ENCODE data around the gene SYNPO2. TPM values are rescaled to one million over a fixed set of nuclear protein-coding genes. Genes with fewer than 3 reads are reported as not detected.
"Not testable (repeated sequence)": the region's sequence is repeated elsewhere in the genome, so short reads cannot be mapped to it uniquely, and the experiment has no call there.

SYNPO2 gene
- total RNA-seq, 5 donors from 2014 or later (not counting 1 experiment from before 2014, with no cell fraction given): 0.21 to 1.6 (median 1.2) TPM

- H3K36me3 Mint-ChIP-seq: no peaks in the 10 kb centered on the region
- H3K4me1 ChIP-seq (ENCODE audit: control insufficient read depth in 1 of 2, extremely low read depth in 1 of 2, insufficient read depth in 2 of 2, low read length in 2 of 2): no peaks in the 10 kb centered on the region
- no peak overlapping the region for H3K27ac ChIP-seq (ENCODE audit: low read length)
- H3K27me3 ChIP-seq (replicated peaks in 1 of 2; ENCODE audit: control insufficient read depth in 2 of 2, extremely low read depth in 1 of 2, insufficient read depth in 2 of 2, low read length in 1 of 2): no peaks in the 10 kb centered on the region
- no peaks in the 10 kb centered on the region for H3K9me3 ChIP-seq
- H3K4me3 ChIP-seq (ENCODE audit: control insufficient read depth in 1 of 2, extremely low read depth in 1 of 2, low read length in 1 of 2): no peak overlapping the region
- peaks cover 0 to 3% (median 0%) of the 10 kb centered on the region in 3 donors for H3K9me3 Mint-ChIP-seq
- DNase-seq (no peak), ATAC-seq (replicated peaks in 1 of 4) (no peak)
- ChIA-PET POLR2A (interaction anchor here in 1 of 2 donors (0.6 kb wide), 1 partner anchor 172 kb away, joined by 5 read pairs; no protein-coding TSS in a partner anchor), CTCF (no interaction called here)
- no CpG with 5 or more reads among the region's 1 CpG for whole genome bisulfite sequencing (ENCODE audit: insufficient coverage)
- peaks cover 12 to 27% of the 10 kb centered on the region in 2 donors for H3K27me3 Mint-ChIP-seq
- H3K27ac Mint-ChIP-seq: no peak overlapping the region
- no peaks in the 10 kb centered on the region for H3K36me3 ChIP-seq (ENCODE audit: control insufficient read depth in 2 of 2, extremely low read depth in 1 of 2, insufficient read depth in 1 of 2, low read length in 1 of 2)
- H3K4me3 Mint-ChIP-seq: no peak overlapping the region
- no peaks in the 10 kb centered on the region for H3K4me1 Mint-ChIP-seq
These were observed 111.3 kb downstream of the SYNPO2 start for GRCh38 chr4:118999919-119000318.

- ChIA-PET POLR2A (no interaction called here), CTCF (no interaction called here)
- DNase-seq (no peak), ATAC-seq (replicated peaks in 1 of 4) (no peak)
- no peak overlapping the region for H3K27ac ChIP-seq (ENCODE audit: low read length)
- H3K9me3 Mint-ChIP-seq: peaks cover 0 to 3% (median 0%) of the 10 kb centered on the region in 3 donors
- no peaks in the 10 kb centered on the region for H3K4me1 Mint-ChIP-seq
- no peak overlapping the region for H3K4me3 ChIP-seq (ENCODE audit: control insufficient read depth in 1 of 2, extremely low read depth in 1 of 2, low read length in 1 of 2)
- no peaks in the 10 kb centered on the region for H3K9me3 ChIP-seq
- no peak overlapping the region for H3K27ac Mint-ChIP-seq
- H3K36me3 Mint-ChIP-seq: no peaks in the 10 kb centered on the region
- H3K36me3 ChIP-seq (ENCODE audit: control insufficient read depth in 2 of 2, extremely low read depth in 1 of 2, insufficient read depth in 1 of 2, low read length in 1 of 2): no peaks in the 10 kb centered on the region
- H3K4me3 Mint-ChIP-seq: no peak overlapping the region
- no peaks in the 10 kb centered on the region for H3K4me1 ChIP-seq (ENCODE audit: control insufficient read depth in 1 of 2, extremely low read depth in 1 of 2, insufficient read depth in 2 of 2, low read length in 2 of 2)
- no CpG with 5 or more reads among the region's 4 CpGs for WGBS (ENCODE audit: insufficient coverage)
- H3K27me3 ChIP-seq (replicated peaks in 1 of 2; ENCODE audit: control insufficient read depth in 2 of 2, extremely low read depth in 1 of 2, insufficient read depth in 2 of 2, low read length in 1 of 2): no peaks in the 10 kb centered on the region
- H3K27me3 Mint-ChIP-seq: peaks cover 12 to 27% of the 10 kb centered on the region in 2 donors
These were observed 111.7 kb downstream of the SYNPO2 start for GRCh38 chr4:119000400-119000799.

GRCh38 chr4:119002476-119002875 is 113.8 kb downstream of the SYNPO2 start:
- Mint-ChIP-seq H3K9me3 (peaks cover 0 to 3% (median 0%) of the 10 kb centered on the region in 3 donors), H3K4me1 (no peaks in the 10 kb centered on the region), H3K27ac (no peak overlapping the region), H3K4me3 (no peak overlapping the region), H3K36me3 (no peaks in the 10 kb centered on the region), H3K27me3 (peaks cover 6 to 21% of the 10 kb centered on the region in 2 donors)
- CTCF ChIA-PET: no interaction called here
- H3K27ac ChIP-seq (ENCODE audit: low read length): no peak overlapping the region
- H3K4me1 ChIP-seq (ENCODE audit: control insufficient read depth in 1 of 2, extremely low read depth in 1 of 2, insufficient read depth in 2 of 2, low read length in 2 of 2): no peaks in the 10 kb centered on the region
- ATAC-seq (replicated peaks in 1 of 4) (no peak), DNase-seq (no peak)
- H3K27me3 ChIP-seq (replicated peaks in 1 of 2; ENCODE audit: control insufficient read depth in 2 of 2, extremely low read depth in 1 of 2, insufficient read depth in 2 of 2, low read length in 1 of 2): no peaks in the 10 kb centered on the region
- no peaks in the 10 kb centered on the region for H3K36me3 ChIP-seq (ENCODE audit: control insufficient read depth in 2 of 2, extremely low read depth in 1 of 2, insufficient read depth in 1 of 2, low read length in 1 of 2)
- POLR2A ChIA-PET: no interaction called here
- no peak overlapping the region for H3K4me3 ChIP-seq (ENCODE audit: control insufficient read depth in 1 of 2, extremely low read depth in 1 of 2, low read length in 1 of 2)
- 50% methylated on average over 2 of the region's 3 CpGs for WGBS (ENCODE audit: insufficient coverage)
- H3K9me3 ChIP-seq: no peaks in the 10 kb centered on the region

DNA sequence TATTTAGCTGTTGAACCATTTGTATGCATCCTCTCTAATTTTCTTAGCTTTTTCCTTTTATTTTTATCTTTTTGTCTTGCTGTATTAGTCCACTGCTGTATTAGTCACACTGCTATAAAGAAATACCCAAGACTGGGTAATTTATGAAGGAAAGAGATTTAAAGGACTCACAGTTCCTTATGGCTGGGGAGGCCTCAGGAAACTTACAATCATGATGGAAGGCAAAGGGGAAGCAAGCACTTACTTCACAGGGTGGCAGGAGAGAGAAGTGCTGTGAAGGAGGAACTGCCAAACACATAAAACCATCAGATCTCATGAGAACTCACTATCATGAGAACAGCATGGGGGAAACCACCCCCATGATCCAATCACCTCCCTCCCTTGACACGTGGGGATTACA is 114.3 kb downstream of the SYNPO2 start:
- H3K27me3 ChIP-seq (replicated peaks in 1 of 2; ENCODE audit: control insufficient read depth in 2 of 2, extremely low read depth in 1 of 2, insufficient read depth in 2 of 2, low read length in 1 of 2); H3K4me1 ChIP-seq (ENCODE audit: control insufficient read depth in 1 of 2, extremely low read depth in 1 of 2, insufficient read depth in 2 of 2, low read length in 2 of 2); DNase-seq; H3K9me3 Mint-ChIP-seq; H3K9me3 ChIP-seq; H3K4me3 ChIP-seq (ENCODE audit: control insufficient read depth in 1 of 2, extremely low read depth in 1 of 2, low read length in 1 of 2); H3K27ac ChIP-seq (ENCODE audit: low read length); H3K36me3 Mint-ChIP-seq; POLR2A ChIA-PET; ATAC-seq (replicated peaks in 1 of 4); H3K4me3 Mint-ChIP-seq; H3K27ac Mint-ChIP-seq; H3K36me3 ChIP-seq (ENCODE audit: control insufficient read depth in 2 of 2, extremely low read depth in 1 of 2, insufficient read depth in 1 of 2, low read length in 1 of 2); H3K4me1 Mint-ChIP-seq; CTCF ChIA-PET: not testable (repeated sequence)
- peaks cover 6 to 19% of the 10 kb centered on the region in 2 donors for H3K27me3 Mint-ChIP-seq
- no CpG with 5 or more reads among the region's 1 CpG for WGBS (ENCODE audit: insufficient coverage)

DNA sequence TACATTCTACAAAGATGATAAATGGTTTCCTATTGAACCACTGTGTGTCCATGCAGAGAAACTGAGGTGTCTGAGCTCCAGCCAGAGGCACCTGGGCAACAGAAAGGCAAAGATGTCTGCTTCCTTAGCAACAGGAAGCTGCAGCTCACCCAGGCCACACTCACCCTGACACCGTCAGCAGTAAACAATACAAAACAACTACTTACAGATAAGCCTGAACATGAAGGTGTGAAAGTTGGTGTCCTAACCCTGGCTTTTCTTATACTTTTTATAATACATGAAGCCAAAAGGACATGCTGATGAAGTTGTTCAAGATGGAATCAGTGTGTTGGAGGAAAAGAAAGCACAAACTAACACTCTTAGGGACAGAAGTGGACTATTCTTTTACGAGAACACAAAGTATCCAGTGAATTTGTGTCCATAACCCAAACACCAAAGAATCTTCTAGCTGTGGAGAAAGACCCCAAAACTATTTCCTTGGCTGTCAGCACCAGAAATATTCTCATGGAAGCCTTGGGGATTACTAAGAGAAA is 117.3 kb downstream of the SYNPO2 start:
- no peaks in the 10 kb centered on the region for H3K9me3 ChIP-seq
- ChIA-PET POLR2A (no interaction called here), CTCF (no interaction called here)
- no peaks in the 10 kb centered on the region for H3K27me3 ChIP-seq (replicated peaks in 1 of 2; ENCODE audit: control insufficient read depth in 2 of 2, extremely low read depth in 1 of 2, insufficient read depth in 2 of 2, low read length in 1 of 2)
- Mint-ChIP-seq H3K36me3 (no peaks in the 10 kb centered on the region), H3K27ac (no peak overlapping the region), H3K4me1 (no peaks in the 10 kb centered on the region), H3K4me3 (no peak overlapping the region), H3K27me3 (peaks cover 3 to 17% of the 10 kb centered on the region in 2 donors), H3K9me3 (peaks cover 0 to 3% (median 0%) of the 10 kb centered on the region in 3 donors)
- no peak overlapping the region for H3K4me3 ChIP-seq (ENCODE audit: control insufficient read depth in 1 of 2, extremely low read depth in 1 of 2, low read length in 1 of 2)
- H3K27ac ChIP-seq (ENCODE audit: low read length): no peak overlapping the region
- H3K4me1 ChIP-seq (ENCODE audit: control insufficient read depth in 1 of 2, extremely low read depth in 1 of 2, insufficient read depth in 2 of 2, low read length in 2 of 2): no peaks in the 10 kb centered on the region
- DNase-seq (peak in 1 of 35 experiments; percentile 2), ATAC-seq (replicated peaks in 1 of 4) (no peak)
- WGBS (ENCODE audit: insufficient coverage): no CpG with 5 or more reads among the region's 2 CpGs
- H3K36me3 ChIP-seq (ENCODE audit: control insufficient read depth in 2 of 2, extremely low read depth in 1 of 2, insufficient read depth in 1 of 2, low read length in 1 of 2): no peaks in the 10 kb centered on the region

DNA sequence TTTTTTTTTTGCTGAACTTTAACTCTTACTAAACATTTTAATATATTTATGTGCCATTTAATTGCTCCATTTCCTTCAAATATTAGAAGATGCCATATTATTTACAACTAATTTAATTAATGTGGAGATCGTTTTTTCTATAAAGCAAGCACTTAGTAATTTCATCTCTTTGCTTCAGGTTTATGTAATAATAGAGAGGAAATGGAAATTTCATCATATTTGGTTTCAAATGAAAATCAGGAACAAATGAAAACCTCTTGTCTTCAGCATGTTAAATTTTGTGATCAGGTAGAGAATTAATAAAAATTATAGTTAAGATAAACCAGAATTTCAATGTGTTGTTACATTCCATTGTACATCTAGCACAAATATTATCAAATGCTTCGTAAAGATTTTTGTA is 120.1 kb downstream of the SYNPO2 start:
- ChIA-PET CTCF (interaction anchor here in 1 of 2 donors (0.6 kb wide), 1 partner anchor 32 kb away, joined by 3 read pairs; no protein-coding TSS in a partner anchor), POLR2A (interaction anchor here in 1 of 2 donors (0.6 kb wide), 1 partner anchor 8 kb away, joined by 4 read pairs; no protein-coding TSS in a partner anchor)
- WGBS (ENCODE audit: insufficient coverage): no CpG with 5 or more reads among the region's 2 CpGs
- no peak for DNase-seq
- H3K27ac Mint-ChIP-seq: no peak overlapping the region
- no peak overlapping the region for H3K4me3 Mint-ChIP-seq
- H3K9me3 Mint-ChIP-seq: no peaks in the 10 kb centered on the region
- Histone ChIP-seq H3K9me3 (no peaks in the 10 kb centered on the region), H3K27ac (ENCODE audit: low read length) (no peak overlapping the region), H3K36me3 (ENCODE audit: control insufficient read depth in 2 of 2, extremely low read depth in 1 of 2, insufficient read depth in 1 of 2, low read length in 1 of 2) (no peaks in the 10 kb centered on the region), H3K4me3 (ENCODE audit: control insufficient read depth in 1 of 2, extremely low read depth in 1 of 2, low read length in 1 of 2) (no peak overlapping the region), H3K27me3 (replicated peaks in 1 of 2; ENCODE audit: control insufficient read depth in 2 of 2, extremely low read depth in 1 of 2, insufficient read depth in 2 of 2, low read length in 1 of 2) (no peaks in the 10 kb centered on the region), H3K4me1 (ENCODE audit: control insufficient read depth in 1 of 2, extremely low read depth in 1 of 2, insufficient read depth in 2 of 2, low read length in 2 of 2) (no peaks in the 10 kb centered on the region)
- no peak for ATAC-seq (replicated peaks in 1 of 4)
- H3K27me3 Mint-ChIP-seq: peaks cover 2 to 5% of the 10 kb centered on the region in 2 donors
- H3K36me3 Mint-ChIP-seq: no peaks in the 10 kb centered on the region
- no peaks in the 10 kb centered on the region for H3K4me1 Mint-ChIP-seq

DNA sequence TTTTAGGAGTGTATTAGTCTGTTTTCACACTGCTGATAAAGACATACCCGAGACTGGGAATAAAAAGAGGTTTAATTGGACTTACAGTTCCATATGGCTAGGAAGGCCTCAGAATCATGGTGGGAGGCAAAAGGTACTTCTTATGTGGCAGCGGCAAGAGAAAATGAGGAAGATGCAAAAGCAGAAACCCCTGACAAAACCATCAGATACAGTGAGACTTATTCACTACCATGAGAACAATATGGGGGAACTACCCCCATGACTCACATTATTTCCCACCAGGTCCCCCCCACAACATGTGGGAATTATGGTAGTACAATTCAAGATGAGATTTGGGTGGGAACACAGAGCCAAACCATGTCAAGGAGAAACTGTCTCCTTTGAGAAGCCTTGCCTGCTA is 121.6 kb downstream of the SYNPO2 start:
- 67% methylated on average over 1 of the region's 2 CpGs for WGBS (ENCODE audit: insufficient coverage)
- H3K36me3 ChIP-seq (ENCODE audit: control insufficient read depth in 2 of 2, extremely low read depth in 1 of 2, insufficient read depth in 1 of 2, low read length in 1 of 2); H3K4me3 ChIP-seq (ENCODE audit: control insufficient read depth in 1 of 2, extremely low read depth in 1 of 2, low read length in 1 of 2); POLR2A ChIA-PET; ATAC-seq (replicated peaks in 1 of 4); H3K4me1 ChIP-seq (ENCODE audit: control insufficient read depth in 1 of 2, extremely low read depth in 1 of 2, insufficient read depth in 2 of 2, low read length in 2 of 2); H3K4me3 Mint-ChIP-seq; H3K27ac ChIP-seq (ENCODE audit: low read length); H3K9me3 ChIP-seq; H3K27me3 Mint-ChIP-seq; DNase-seq; CTCF ChIA-PET; H3K27ac Mint-ChIP-seq; H3K4me1 Mint-ChIP-seq; H3K36me3 Mint-ChIP-seq; H3K9me3 Mint-ChIP-seq; H3K27me3 ChIP-seq (replicated peaks in 1 of 2; ENCODE audit: control insufficient read depth in 2 of 2, extremely low read depth in 1 of 2, insufficient read depth in 2 of 2, low read length in 1 of 2): not testable (repeated sequence)

Data from T-cell (primary cell).